Peyer's patch (tissue), 4 donors: ENCODE data around the gene OR2L2. TPM values are rescaled to one million over a fixed set of nuclear protein-coding genes. Genes with fewer than 3 reads are reported as not detected.

Experiments used
- DNase-seq, 3 donors: peaks; one replicate each; pipeline ENCODE4 v3.0.0-alpha.2; 2017 to 2019
- H3K27ac ChIP-seq, 4 donors: fragments of 200-600 bp; sonication (generic); one replicate each; pipeline ENCODE4 v1.5.1; 2016 to 2019
- H3K27me3 ChIP-seq, 2 donors: fragments of 200-600 bp; sonication (generic); one replicate each; pipeline ENCODE4 v1.5.1; 2019
- H3K36me3 ChIP-seq, 3 donors: fragments of 200-600 bp; sonication (generic); one replicate each; pipeline ENCODE4 v1.5.1; 2016 to 2019
- H3K4me1 ChIP-seq, 4 donors: fragments of 200-600 bp; sonication (generic); one replicate each; pipeline ENCODE4 v1.5.1; 2016 to 2019
- H3K4me3 ChIP-seq, 4 donors: fragments of 200-600 bp; sonication (generic); 1 replicate in 3 of 4; 2 replicates in 1 of 4; pipeline ENCODE4 v1.5.1; 2016 to 2019; ENCODE audit warnings: mild to moderate bottlenecking in 1 of 4
- H3K9me3 ChIP-seq, 4 donors: fragments of 200-600 bp; sonication (generic); one replicate each; pipeline ENCODE4 v1.5.1; 2016 to 2019; ENCODE audit warnings: mild to moderate bottlenecking in 1 of 4
- CTCF ChIP-seq, 6 experiments: fragments of 450-650 bp in 4 of 6; fragments of 200-600 bp in 2 of 6; sonication (generic) in 1 of 6; IDR thresholded peaks; one replicate each; pipeline ENCODE4 v1.5.1; 2017 to 2019; ENCODE audit warnings: antibody characterized with exemption in 6 of 6, mild to moderate bottlenecking in 3 of 6, moderate library complexity in 1 of 6
- POLR2A ChIP-seq, 2 donors: fragments of 450-650 bp; IDR thresholded peaks; one replicate each; pipeline ENCODE4 v1.5.1; 2017; ENCODE audit warnings: antibody characterized with exemption in 2 of 2, mild to moderate bottlenecking in 2 of 2, moderate library complexity in 2 of 2
- total RNA-seq, 4 donors: library from RNA; depleted of rRNA; stranded (reverse); fragments of >200 nt; gene quantifications; one replicate each; pipeline ENCODE4 v1.1.0, GENCODE V29; 2016

Gene OR2L2
- total RNA-seq, 4 donors from 2014 or later = 0.13 TPM; not detected in 3

- H3K27me3 ChIP-seq = no peaks in the 10 kb centered on the region
- H3K9me3 ChIP-seq = peaks cover 0 to 2% (median 0%) of the 10 kb centered on the region in 4 donors
- DNase-seq = no peak
- H3K4me3 ChIP-seq = no peak within 1 kb of the TSS
- H3K4me1 ChIP-seq = no peaks in the 10 kb centered on the region
- H3K27ac ChIP-seq = no peak within 1 kb of the TSS
- no peak for TF ChIP-seq CTCF (IDR thresholded peaks at IDR 0.05)
- no peak for TF ChIP-seq POLR2A (IDR thresholded peaks at IDR 0.05)
- no peaks in the 10 kb centered on the region for H3K36me3 ChIP-seq
Measured at GRCh38 chr1:248013229-248013710, 16.6 kb upstream of the OR2L2 start, which contains the start of gene OR2L5. Gene OR2L5 (plus strand): TSS chr1:248013660. CDS start chr1:248021948, 8,288 bp downstream.

- Histone ChIP-seq H3K36me3 (no peaks in the 10 kb centered on the region), H3K4me1 (no peaks in the 10 kb centered on the region), H3K4me3 (no peak overlapping the region), H3K9me3 (peaks cover 0 to 2% (median 0%) of the 10 kb centered on the region in 4 donors), H3K27me3 (no peaks in the 10 kb centered on the region), H3K27ac (no peak overlapping the region)
- no peak for TF ChIP-seq POLR2A (IDR thresholded peaks at IDR 0.05)
- no peak for TF ChIP-seq CTCF (IDR thresholded peaks at IDR 0.05)
- DNase-seq = no peak
Measured at GRCh38 chr1:248015803-248016202, 14.1 kb upstream of the OR2L2 start.

- Histone ChIP-seq H3K27ac (no peak overlapping the region), H3K36me3 (no peaks in the 10 kb centered on the region), H3K9me3 (peaks cover 0 to 3% (median 0%) of the 10 kb centered on the region in 4 donors), H3K27me3 (no peaks in the 10 kb centered on the region), H3K4me1 (no peaks in the 10 kb centered on the region), H3K4me3 (no peak overlapping the region)
- no peak for DNase-seq
- TF ChIP-seq CTCF (IDR thresholded peaks at IDR 0.05) = no peak
- TF ChIP-seq POLR2A (IDR thresholded peaks at IDR 0.05) = no peak
Measured at GRCh38 chr1:248045209-248045608, 15.3 kb downstream of the OR2L2 start.

- no peaks in the 10 kb centered on the region for H3K9me3 ChIP-seq
- no peak for DNase-seq
- no peak for TF ChIP-seq POLR2A (IDR thresholded peaks at IDR 0.05)
- no peak for TF ChIP-seq CTCF (IDR thresholded peaks at IDR 0.05)
- H3K4me1 ChIP-seq = no peaks in the 10 kb centered on the region
- H3K4me3 ChIP-seq = no peak within 1 kb of the TSS
- H3K27me3 ChIP-seq = no peaks in the 10 kb centered on the region
- no peak within 1 kb of the TSS for H3K27ac ChIP-seq
- H3K36me3 ChIP-seq = no peaks in the 10 kb centered on the region
Measured at GRCh38 chr1:248046536-248046935, 16.7 kb downstream of the OR2L2 start, which contains the start of gene OR2L3. Gene OR2L3 (plus strand): TSS chr1:248046836. CDS start chr1:248060682, 13,846 bp downstream.

- Histone ChIP-seq H3K27ac (no peak overlapping the region), H3K4me3 (no peak overlapping the region), H3K9me3 (no peaks in the 10 kb centered on the region), H3K4me1 (no peaks in the 10 kb centered on the region), H3K27me3 (no peaks in the 10 kb centered on the region), H3K36me3 (no peaks in the 10 kb centered on the region)
- TF ChIP-seq CTCF (IDR thresholded peaks at IDR 0.05) (no peak), POLR2A (IDR thresholded peaks at IDR 0.05) (no peak)
- DNase-seq = no peak
Measured at GRCh38 chr1:248047008-248047407, 17.1 kb downstream of the OR2L2 start.

- Histone ChIP-seq H3K9me3 (no peaks in the 10 kb centered on the region), H3K27me3 (no peaks in the 10 kb centered on the region), H3K27ac (no peak overlapping the region), H3K4me3 (no peak overlapping the region), H3K36me3 (no peaks in the 10 kb centered on the region), H3K4me1 (no peaks in the 10 kb centered on the region)
- no peak for DNase-seq
- no peak for TF ChIP-seq CTCF (IDR thresholded peaks at IDR 0.05)
- no peak for TF ChIP-seq POLR2A (IDR thresholded peaks at IDR 0.05)
Measured at GRCh38 chr1:248054671-248055070, 24.8 kb downstream of the OR2L2 start.
